ENCODE measurements around the gene PPP2R2C. TPM values are rescaled to one million over a fixed set of nuclear protein-coding genes. Genes with fewer than 3 reads are reported as not detected.

PPP2R2C gene
- total and polyA plus RNA-seq, 4 donors, result 0.25 to 1.3 (median 0.65) TPM; not detected in 1

DNA sequence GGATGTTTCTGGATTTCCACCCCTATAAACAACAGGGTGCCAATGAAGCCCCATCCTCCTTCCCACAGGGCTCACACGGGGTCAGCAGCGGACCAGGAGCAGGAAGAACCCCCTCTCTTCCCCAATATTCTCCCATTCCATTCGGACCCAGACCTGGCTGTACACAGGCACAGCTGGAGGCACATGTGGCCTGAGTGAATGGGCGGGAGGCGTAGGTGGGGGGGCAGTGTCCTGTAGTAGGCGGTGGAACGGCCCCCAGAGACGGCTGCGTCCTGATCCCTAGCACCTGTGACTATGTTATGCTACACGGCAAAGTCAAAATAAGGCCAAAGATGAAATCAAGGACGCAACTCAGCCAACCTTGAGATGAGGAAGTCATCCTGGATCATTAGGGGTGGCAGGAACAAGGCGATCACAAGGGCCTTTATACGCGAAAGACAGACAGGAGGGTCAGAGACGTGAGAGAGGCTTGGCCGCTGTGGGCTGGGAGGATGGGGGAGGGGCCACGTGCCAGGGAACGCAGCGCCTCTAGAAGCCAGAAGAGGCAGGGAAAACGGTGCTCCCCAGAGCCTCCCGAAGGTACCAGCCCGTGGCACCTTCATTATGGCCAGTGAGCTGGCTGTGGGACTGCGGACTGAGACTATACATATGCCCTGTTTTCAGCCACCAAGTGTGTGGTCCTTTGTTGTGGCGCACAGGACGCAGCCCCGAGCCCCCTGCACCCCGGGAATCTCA is 127.2 kb downstream of the PPP2R2C start:
- intact Hi-C loops (cut with DNase I), result no loop called here
- Histone ChIP-seq H3K27ac (ENCODE audit: low read depth in 1 of 2, low read length in 2 of 2) (no peak overlapping the region), H3K36me3 (ENCODE audit: control insufficient read depth in 1 of 2, insufficient read depth in 2 of 2, low read length in 1 of 2) (no peaks in the 10 kb centered on the region), H3K4me3 (ENCODE audit: low read length in 2 of 2) (no peak overlapping the region), H3K9me3 (ENCODE audit: control insufficient read depth, low read length) (peaks cover 2% of the 10 kb centered on the region), H3K27me3 (ENCODE audit: control insufficient read depth in 1 of 2, insufficient read depth in 2 of 2, low read length in 1 of 2) (no peaks in the 10 kb centered on the region), H3K4me1 (ENCODE audit: control insufficient read depth in 1 of 2, insufficient read depth in 2 of 2, low read length in 2 of 2) (no peaks in the 10 kb centered on the region)
- DNase-seq (peak; percentile 26 to 55), ATAC-seq (ENCODE audit: low FRiP score) (no peak)
- 85 to 86% methylated on average over 27 of the region's 27 CpGs for WGBS, 2 donors

GRCh38 chr4:6343939-6344408 is 128.4 kb downstream of the PPP2R2C start:
- H3K4me3 ChIP-seq (ENCODE audit: low read length in 2 of 2), result no peak overlapping the region
- H3K9me3 ChIP-seq (ENCODE audit: control insufficient read depth, low read length), result peaks cover 2% of the 10 kb centered on the region
- intact Hi-C loops (cut with DNase I), result no loop called here
- no peaks in the 10 kb centered on the region for H3K4me1 ChIP-seq (ENCODE audit: control insufficient read depth in 1 of 2, insufficient read depth in 2 of 2, low read length in 2 of 2)
- peak; percentile 29 to 54 for DNase-seq
- no peak for ATAC-seq (ENCODE audit: low FRiP score)
- H3K27ac ChIP-seq (ENCODE audit: low read depth in 1 of 2, low read length in 2 of 2), result no peak overlapping the region
- 71 to 79% methylated on average over 11 of the region's 11 CpGs for WGBS, 2 donors
- H3K36me3 ChIP-seq (ENCODE audit: control insufficient read depth in 1 of 2, insufficient read depth in 2 of 2, low read length in 1 of 2), result no peaks in the 10 kb centered on the region
- no peaks in the 10 kb centered on the region for H3K27me3 ChIP-seq (ENCODE audit: control insufficient read depth in 1 of 2, insufficient read depth in 2 of 2, low read length in 1 of 2)

GRCh38 chr4:6342530-6343293 is 129.7 kb downstream of the PPP2R2C start:
- intact Hi-C loops (cut with DNase I), result no loop called here
- no peaks in the 10 kb centered on the region for H3K36me3 ChIP-seq (ENCODE audit: control insufficient read depth in 1 of 2, insufficient read depth in 2 of 2, low read length in 1 of 2)
- no peak overlapping the region for H3K4me3 ChIP-seq (ENCODE audit: low read length in 2 of 2)
- 65 to 68% methylated on average over 23 of the region's 23 CpGs for WGBS, 2 donors
- H3K9me3 ChIP-seq (ENCODE audit: control insufficient read depth, low read length), result peaks cover 2% of the 10 kb centered on the region
- H3K27me3 ChIP-seq (ENCODE audit: control insufficient read depth in 1 of 2, insufficient read depth in 2 of 2, low read length in 1 of 2), result no peaks in the 10 kb centered on the region
- ATAC-seq (ENCODE audit: low FRiP score) (no peak), DNase-seq (peak; percentile 69 to 70)
- H3K4me1 ChIP-seq (ENCODE audit: control insufficient read depth in 1 of 2, insufficient read depth in 2 of 2, low read length in 2 of 2), result no peaks in the 10 kb centered on the region
- no peak overlapping the region for H3K27ac ChIP-seq (ENCODE audit: low read depth in 1 of 2, low read length in 2 of 2)

DNA sequence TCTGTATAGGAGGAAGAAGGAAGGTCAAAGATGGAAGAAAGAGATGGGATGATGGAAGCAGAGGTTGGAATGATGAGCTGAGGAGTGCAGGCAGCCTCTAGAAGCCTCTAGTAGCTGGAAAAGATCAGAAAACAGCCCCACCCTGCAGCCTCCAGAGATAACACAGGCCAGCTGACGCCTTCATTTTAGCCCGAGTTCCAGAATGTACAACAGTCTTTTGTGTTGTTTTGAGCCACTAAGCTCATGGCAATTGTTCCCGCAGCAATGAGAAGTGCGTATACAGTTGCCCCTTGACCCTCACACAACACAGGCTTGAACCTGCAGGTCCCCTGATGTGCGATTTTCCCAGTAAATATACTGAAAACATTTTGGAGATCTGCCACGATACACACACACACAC is 130.7 kb downstream of the PPP2R2C start:
- 77 to 78% methylated on average over 6 of the region's 6 CpGs for WGBS, 2 donors

DNA sequence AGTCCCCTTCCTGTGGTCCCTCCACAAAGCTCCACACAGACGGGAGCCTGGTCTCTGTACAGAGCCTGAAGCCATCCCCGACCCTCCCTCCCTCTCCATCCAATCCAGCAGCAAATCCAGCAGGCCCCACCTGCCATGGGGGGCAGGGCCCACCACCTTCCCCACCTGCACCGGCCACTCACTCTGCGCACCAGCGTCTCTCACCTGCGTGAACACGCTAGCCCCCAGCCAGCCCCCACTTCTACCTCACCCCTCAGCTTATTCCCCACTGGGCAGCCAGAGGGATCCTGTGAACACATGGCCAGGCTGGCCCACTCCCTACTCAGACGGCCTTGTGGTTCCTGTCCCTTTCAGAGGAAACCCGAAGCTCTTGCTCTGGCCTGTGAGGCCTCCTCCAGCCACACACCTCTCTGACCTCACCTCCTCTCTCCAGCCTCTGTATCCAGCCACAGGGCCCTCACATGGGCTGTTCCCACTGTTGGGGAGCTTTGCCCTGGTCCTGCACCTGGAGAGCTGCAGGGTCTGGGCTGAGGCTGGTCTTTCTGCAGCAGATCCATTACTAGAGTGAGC is 131.9 kb downstream of the PPP2R2C start:
- no peak overlapping the region for H3K4me3 ChIP-seq (ENCODE audit: low read length in 2 of 2)
- intact Hi-C loops (cut with DNase I), result no loop called here
- no peak overlapping the region for H3K27ac ChIP-seq (ENCODE audit: low read depth in 1 of 2, low read length in 2 of 2)
- H3K36me3 ChIP-seq (ENCODE audit: control insufficient read depth in 1 of 2, insufficient read depth in 2 of 2, low read length in 1 of 2), result no peaks in the 10 kb centered on the region
- WGBS, 2 donors, result 73 to 84% methylated on average over 9 of the region's 9 CpGs
- H3K27me3 ChIP-seq (ENCODE audit: control insufficient read depth in 1 of 2, insufficient read depth in 2 of 2, low read length in 1 of 2), result no peaks in the 10 kb centered on the region
- ATAC-seq (ENCODE audit: low FRiP score) (no peak), DNase-seq (peak; percentile 34 to 70)
- peaks cover 2% of the 10 kb centered on the region for H3K9me3 ChIP-seq (ENCODE audit: control insufficient read depth, low read length)
- no peaks in the 10 kb centered on the region for H3K4me1 ChIP-seq (ENCODE audit: control insufficient read depth in 1 of 2, insufficient read depth in 2 of 2, low read length in 2 of 2)

More for the DNA sequence above, 130.7 kb downstream of the PPP2R2C start:
- Histone ChIP-seq H3K4me1 (ENCODE audit: control insufficient read depth in 1 of 2, insufficient read depth in 2 of 2, low read length in 2 of 2) (no peaks in the 10 kb centered on the region), H3K9me3 (ENCODE audit: control insufficient read depth, low read length) (peaks cover 2% of the 10 kb centered on the region), H3K4me3 (ENCODE audit: low read length in 2 of 2) (no peak overlapping the region), H3K36me3 (ENCODE audit: control insufficient read depth in 1 of 2, insufficient read depth in 2 of 2, low read length in 1 of 2) (no peaks in the 10 kb centered on the region), H3K27ac (ENCODE audit: low read depth in 1 of 2, low read length in 2 of 2) (no peak overlapping the region), H3K27me3 (ENCODE audit: control insufficient read depth in 1 of 2, insufficient read depth in 2 of 2, low read length in 1 of 2) (no peaks in the 10 kb centered on the region)
- intact Hi-C loops (cut with DNase I), result no loop called here
- DNase-seq (peak in 1 of 2 donors; percentile 3), ATAC-seq (ENCODE audit: low FRiP score) (no peak)

- no peak for ATAC-seq (ENCODE audit: low FRiP score)
- Histone ChIP-seq H3K27ac (ENCODE audit: low read depth in 1 of 2, low read length in 2 of 2) (no peak overlapping the region), H3K36me3 (ENCODE audit: control insufficient read depth in 1 of 2, insufficient read depth in 2 of 2, low read length in 1 of 2) (no peaks in the 10 kb centered on the region), H3K4me3 (ENCODE audit: low read length in 2 of 2) (no peak overlapping the region), H3K4me1 (ENCODE audit: control insufficient read depth in 1 of 2, insufficient read depth in 2 of 2, low read length in 2 of 2) (no peaks in the 10 kb centered on the region), H3K27me3 (ENCODE audit: control insufficient read depth in 1 of 2, insufficient read depth in 2 of 2, low read length in 1 of 2) (no peaks in the 10 kb centered on the region), H3K9me3 (ENCODE audit: control insufficient read depth, low read length) (no peaks in the 10 kb centered on the region)
- peak; percentile 15 to 63 for DNase-seq
- intact Hi-C loops (cut with DNase I), result no loop called here
- WGBS, 2 donors, result 90 to 93% methylated on average over 13 of the region's 13 CpGs
These were observed 132.5 kb downstream of the PPP2R2C start for GRCh38 chr4:6339818-6340445.

DNA sequence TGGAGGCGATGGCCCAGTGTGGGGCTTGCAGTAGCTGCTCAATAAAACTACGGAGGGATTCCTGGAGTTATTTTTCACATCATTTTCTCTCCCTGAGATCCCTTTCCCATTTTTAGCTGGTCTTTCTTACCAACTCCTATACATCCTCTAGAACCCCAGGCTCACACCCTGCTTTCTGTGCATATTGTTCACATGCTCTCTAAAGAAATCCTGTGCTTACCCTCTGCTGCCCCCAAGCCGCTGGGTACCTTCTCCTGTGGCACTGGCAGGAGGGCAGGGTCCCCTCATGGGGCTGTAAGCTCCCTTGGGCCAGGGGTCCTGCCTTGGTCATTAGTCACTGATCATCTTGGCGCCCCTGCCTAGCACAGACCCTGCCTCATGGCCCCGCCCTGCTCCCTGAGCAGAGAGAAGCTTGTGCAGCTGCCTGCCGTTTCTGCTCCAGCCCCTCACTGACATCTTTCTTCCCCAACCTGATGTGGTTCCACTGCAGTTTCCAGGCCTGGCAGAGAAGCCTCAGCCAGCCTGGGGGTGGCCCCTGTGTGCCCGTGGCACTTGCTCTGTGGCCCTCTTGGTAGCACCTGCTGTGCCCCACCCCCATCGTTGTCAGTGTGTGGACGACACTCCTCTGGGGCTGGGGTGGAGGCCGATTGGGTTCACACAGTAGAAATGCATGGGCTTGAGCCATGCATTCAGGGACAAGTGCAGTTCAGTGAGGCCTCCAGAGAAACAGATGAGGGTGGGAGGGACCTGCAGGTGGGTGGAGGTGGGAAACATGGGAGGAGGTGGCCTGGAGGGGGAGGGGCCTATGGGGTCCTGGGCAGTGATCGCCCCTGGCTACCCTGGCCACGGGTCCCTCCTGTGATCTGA is 133.2 kb downstream of the PPP2R2C start:
- 78 to 79% methylated on average over 12 of the region's 12 CpGs for WGBS, 2 donors
- H3K9me3 ChIP-seq (ENCODE audit: control insufficient read depth, low read length), result no peaks in the 10 kb centered on the region
- intact Hi-C loops (cut with DNase I), result no loop called here

More for the DNA sequence above, 133.2 kb downstream of the PPP2R2C start:
- no peak overlapping the region for H3K27ac ChIP-seq (ENCODE audit: low read depth in 1 of 2, low read length in 2 of 2)
- no peaks in the 10 kb centered on the region for H3K36me3 ChIP-seq (ENCODE audit: control insufficient read depth in 1 of 2, insufficient read depth in 2 of 2, low read length in 1 of 2)
- DNase-seq (peak; percentile 36 to 65), ATAC-seq (ENCODE audit: low FRiP score) (no peak)
- no peaks in the 10 kb centered on the region for H3K27me3 ChIP-seq (ENCODE audit: control insufficient read depth in 1 of 2, insufficient read depth in 2 of 2, low read length in 1 of 2)
- H3K4me1 ChIP-seq (ENCODE audit: control insufficient read depth in 1 of 2, insufficient read depth in 2 of 2, low read length in 2 of 2), result no peaks in the 10 kb centered on the region
- no peak overlapping the region for H3K4me3 ChIP-seq (ENCODE audit: low read length in 2 of 2)
